ENCODE measurements around the gene TPPP3.

- TF ChIP-seq POLR2A (IDR thresholded peaks at IDR 0.05; ENCODE audit: low read length) = no peak
- no peak for TF ChIP-seq GATA1 (IDR thresholded peaks at IDR 0.05; ENCODE audit: low read depth, low read length)
Observed at GRCh38 chr16:67424261-67424615, 30.9 kb upstream of the TPPP3 start.
